HG02678 (cell line): ENCODE measurements around the gene ATXN1.

Source experiments
- ATAC-seq: cut with Tn5 transposase; IDR thresholded peaks from one replicate; pipeline ENCODE4 v1.9.1; 2021; ENCODE audit warnings: mild to moderate bottlenecking, moderate library complexity; ENCODE audit not compliant: unreplicated experiment

ATXN1 gene

DNA sequence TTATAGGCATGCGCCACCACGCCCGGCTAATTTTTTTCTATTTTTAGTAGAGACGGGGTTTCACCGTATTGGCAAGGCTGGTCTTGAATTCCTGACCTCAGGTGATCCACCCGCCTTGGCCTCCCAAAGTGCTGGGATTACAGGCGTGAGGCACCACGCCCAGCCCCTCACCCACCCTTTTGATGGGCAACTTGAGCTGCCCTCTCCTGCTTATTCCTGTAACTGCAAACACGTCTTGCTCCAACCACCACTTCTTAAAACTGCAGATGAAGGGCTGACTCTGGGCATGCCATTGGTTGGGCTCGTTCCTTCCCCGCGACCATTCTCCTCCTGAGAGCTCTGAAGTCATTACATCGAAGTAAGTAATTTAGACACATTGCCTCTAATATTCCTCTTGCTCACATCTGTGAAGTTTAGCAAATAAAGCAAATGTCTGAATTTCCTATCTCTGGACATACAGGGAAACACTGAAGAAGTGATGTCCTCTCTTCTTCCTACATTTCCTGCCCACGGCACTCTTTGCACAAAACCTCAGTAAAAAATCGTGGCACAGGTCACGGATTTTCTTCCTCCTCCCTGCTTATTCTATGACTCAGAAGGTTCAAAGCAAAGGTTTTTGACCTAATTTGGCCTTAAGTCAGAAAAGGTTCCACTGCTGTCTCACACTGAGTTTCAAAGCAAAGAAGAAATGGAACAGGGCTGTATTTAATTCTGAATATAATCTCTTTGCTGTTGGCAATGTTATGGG is 405.4 kb downstream of the ATXN1 start:
- no peak for ATAC-seq

DNA sequence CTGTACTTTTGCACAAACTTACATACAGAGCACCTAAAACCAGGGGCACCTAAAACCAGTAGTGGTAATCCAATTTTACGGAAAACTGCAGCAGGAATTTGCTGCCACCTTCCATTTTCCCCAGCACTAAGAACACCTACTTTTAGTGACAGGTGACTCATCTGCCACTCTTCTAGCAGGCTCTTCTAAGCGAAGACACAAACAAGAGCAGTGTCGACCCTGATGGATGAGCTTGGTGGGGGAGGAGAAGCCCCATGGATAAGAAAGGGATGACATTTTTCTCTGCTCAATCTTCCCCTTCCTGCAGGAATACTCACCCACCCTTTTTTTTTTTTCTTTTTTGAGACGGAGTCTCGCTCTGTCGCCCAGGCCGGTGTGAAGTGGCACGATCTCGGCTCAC is 406.0 kb downstream of the ATXN1 start:
- ATAC-seq, result no peak

DNA sequence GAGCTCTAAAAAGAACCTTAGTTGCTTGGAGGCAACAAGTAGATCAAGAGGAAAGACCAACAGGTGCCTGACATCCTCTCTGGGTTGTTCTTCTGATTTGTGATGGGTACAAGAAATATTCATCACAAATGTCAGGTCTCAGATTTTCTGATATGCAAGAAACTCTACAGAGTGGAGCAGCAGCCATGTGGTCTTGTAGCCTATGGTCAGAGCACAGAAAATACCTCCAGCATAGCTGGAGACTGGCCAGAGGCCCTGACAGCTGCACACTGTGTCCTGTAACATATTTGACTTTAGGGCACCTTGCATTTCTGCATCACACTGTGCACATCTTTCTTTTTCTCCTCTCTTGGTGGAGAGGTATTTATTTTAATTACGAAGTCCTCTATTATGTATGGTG is 406.6 kb downstream of the ATXN1 start:
- ATAC-seq, result no peak

DNA sequence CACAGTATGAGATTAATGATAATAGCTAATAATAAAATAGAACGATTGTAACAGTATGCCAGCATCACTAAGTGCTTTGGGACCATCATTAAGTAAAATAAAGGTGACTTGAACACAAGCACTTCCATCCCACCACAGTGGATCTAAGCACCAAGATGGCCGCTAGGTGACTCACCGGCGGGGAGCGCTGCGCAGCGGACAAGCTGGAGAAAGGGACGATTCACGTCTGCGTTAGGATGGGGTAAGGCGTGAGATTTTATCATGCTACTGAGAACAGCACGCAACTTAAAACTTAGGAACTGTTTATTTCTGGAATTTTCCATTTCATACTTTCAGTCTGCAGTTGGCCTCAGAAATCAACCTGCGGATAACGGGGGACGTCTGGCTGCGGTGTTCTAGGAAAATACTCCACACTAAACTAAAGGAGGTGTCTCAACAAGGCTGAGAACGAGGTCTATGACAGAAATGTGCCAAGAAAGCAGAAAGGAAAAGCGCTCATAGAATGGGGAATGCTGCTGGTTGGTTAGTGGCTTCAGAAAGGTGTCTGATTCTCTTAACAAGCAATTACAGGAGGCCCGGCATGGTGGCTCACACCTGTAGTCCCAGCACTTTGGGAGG is 408.3 kb downstream of the ATXN1 start:
- no peak for ATAC-seq

DNA sequence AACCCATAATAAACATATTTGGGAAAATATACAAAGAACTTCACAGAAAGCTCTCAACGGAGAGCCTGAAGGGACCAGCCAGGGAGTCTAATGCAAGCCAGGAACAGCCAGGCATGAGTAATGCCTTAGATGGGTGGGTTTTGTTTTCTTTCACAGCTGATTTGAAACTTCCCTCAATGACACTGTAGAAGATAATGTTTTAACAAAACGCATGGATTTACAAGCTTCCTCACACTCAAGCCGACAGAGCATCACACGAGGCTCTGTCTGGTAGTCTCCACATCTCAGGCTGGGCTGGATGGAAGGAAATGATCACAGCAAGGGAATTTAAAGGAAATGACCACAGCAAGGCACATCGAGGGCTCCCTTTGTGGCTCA is 409.0 kb downstream of the ATXN1 start:
- no peak for ATAC-seq

DNA sequence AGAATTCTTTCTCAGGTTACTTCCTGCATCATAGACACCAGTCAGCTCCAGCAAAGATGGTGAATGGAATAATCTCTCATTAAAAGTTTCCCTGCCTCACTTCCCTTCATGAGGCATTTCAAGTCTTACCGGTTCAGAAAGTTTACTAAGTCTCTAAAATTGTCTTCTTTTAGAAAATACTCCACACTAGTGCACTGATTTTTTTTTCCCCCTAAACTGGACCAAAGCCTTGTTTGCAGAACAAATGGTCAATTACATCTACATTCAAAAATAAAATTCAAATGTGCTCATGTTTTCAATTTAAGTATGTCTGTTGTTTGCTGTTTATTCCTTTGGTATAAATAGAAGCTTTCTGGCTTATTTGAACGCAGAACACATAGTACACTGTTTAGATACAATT is 411.7 kb downstream of the ATXN1 start:
- ATAC-seq, result no peak

DNA sequence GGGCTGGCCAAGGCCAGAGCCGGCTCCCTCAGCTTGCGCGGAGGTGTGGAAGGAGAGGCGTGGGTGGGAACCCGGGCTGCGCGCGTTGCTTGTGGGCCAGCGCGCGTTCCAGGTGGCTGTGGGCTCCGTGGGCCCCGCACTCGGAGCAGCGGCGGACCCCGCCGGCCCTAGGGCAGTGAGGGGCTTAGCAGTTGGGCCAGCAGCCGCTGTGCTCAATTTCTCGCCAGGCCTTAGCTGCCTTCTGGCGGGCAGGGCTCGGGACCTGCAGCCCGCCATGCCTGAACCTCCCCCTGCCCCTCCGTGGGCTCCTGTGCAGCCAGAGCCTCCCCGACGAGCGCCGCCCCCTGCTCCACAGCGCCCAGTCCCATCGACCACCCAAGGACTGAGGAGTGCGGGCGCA is 414.4 kb downstream of the ATXN1 start:
- no peak for ATAC-seq

DNA sequence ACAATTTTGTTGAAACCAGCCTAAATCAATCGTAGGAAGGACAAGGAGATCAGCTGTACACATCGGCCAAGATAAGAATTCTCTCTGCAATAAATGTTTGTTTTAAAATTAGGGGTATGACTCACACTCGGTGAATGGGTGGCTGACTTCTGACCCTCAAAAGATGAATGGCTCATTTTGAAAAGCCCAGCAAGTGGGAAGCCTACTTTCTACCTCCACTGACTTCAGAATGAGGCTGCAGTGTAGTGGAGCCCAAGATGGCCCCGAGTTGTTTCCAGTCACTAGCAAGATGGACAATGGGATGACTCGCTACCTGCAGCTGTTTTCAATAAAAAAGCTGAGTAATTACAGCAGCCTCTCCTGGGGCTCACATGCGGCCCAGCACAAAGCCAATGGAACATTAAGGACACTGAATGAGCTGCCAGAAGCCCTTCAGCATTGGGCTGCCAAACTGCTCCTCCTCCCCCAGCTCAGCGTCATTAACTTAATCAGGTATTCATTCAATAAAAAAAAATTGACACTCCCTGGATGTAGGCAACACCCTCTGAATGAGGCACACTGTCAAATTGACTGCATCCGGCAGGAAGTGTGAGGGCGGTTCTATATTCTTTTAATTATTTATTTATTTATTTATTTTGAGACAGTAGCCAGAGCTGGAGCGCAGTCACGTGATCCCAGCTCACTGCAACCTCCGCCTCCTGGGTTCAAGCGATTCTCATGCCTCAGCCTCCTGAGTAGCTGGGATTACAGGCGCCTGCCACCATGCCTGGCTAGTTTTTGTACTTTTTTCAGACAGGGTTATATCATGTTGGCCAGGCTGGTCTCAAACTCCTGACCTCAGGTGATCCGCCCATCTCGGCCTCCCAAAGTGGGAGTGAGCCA is 415.6 kb downstream of the ATXN1 start:
- ATAC-seq, result no peak

DNA sequence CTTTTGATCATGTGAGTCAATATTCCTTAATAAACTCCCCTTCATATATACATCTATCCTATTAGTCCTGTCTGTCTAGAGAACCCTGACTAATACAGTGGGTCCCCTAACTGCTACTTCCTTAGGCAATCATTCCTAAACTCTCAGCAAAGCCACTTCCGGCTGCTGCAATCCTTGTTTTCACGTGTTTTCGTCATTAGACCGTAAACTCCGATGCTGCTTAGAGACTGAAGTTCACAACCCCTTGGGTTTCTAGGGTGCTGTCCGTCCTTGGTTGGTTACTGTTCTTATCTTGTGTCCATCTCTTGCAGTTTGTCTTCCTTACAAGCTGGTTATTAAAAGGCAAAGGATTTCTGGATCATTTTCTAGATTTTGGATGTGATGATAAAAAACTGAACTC is 416.5 kb downstream of the ATXN1 start:
- no peak for ATAC-seq

DNA sequence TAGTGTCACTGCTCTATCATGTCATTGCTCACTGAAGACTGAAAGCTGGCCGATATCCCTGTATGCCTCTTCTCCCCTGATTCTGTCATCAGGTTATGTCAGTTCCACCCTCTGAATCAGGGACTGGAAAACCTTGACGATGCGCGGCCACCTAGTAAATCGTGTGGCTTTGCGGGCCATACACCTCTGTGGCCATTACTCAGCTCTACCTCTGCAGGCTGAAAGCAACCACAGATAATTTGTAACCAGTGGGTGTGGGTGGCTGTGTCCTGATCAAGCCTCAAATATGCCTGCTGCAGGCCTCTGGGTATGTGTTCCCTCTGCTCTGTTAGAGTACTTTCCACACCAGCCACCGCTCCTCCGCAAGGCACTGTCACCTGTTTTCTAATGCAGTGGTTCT is 417.7 kb downstream of the ATXN1 start:
- ATAC-seq, result no peak

DNA sequence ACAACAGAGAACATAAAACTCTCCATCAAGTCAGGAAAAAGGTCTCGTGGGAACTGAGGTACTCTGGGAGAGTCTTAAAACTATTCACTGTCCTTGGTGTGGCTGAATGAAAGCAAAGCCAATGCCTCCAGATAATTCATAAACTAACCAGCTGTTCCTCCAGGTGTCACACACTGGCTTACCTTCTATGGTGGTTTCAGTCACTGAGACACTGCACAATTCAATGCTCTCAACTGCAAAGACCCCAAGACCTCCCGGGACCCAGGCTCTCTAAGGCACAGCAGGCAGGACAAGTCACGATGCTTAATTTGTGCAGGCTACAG is 422.0 kb downstream of the ATXN1 start:
- no peak for ATAC-seq

DNA sequence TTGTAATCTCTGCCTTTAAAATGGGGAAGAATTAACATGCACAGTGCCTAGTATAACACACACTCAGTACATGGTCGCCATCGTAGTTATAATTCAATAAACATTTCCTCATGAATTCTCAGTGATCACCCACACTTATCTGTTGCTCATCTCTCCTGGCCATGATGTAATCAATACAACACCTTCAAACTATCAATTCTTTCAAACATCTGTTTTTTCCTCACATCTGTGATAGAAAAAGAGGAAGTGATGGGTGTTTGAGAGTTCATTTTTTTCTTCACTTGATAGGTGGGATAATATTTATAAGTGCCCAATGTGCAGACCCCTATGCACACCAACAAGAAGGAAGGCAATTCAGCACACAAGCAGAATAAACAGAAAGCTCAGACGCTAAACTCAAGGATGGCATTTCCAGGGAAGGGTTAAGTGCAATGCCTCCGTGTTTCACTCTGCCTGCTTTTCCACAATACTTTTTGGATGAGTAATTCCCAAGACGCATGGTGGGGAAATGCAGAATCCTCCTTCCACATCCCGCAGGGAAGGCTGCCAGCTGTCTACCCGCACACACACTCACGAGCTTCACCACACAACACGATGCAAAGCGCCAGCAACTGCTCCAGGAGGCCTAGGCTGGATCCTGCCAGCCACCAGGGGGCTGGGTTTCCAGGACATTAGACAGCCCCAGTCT is 422.5 kb downstream of the ATXN1 start:
- ATAC-seq, result no peak

DNA sequence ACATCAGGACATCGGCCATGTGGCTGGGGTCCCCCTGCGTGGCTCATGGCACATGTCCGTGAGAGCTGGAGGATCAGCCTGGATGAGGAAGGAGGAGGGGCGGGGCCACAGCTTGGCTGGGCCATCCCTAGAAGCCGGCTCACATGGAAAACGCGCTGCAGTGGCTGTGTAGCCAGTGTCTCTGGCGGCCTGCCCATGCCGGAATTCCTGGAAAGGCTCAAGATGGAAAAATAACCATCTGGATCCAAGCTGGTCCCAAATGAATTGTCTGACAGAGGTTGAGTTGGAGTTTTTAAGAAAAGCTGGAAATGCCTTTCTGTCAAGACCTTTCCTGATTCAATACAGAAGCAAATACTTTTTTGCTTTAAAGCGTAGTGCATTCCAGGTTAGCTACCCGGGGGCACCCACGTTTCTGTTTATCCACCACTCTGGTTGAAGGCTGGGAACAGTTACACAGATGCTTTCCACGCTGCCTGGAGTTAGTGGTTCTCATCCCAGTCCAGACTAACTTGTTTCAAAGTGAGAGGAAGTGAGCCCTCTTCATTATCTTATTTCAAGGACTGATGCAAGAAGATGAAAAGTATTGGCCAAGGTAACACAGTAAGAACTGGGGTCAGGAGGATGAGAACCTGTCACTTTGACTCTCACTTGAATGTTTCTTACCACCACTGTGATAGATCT is 423.8 kb downstream of the ATXN1 start:
- ATAC-seq, result no peak

DNA sequence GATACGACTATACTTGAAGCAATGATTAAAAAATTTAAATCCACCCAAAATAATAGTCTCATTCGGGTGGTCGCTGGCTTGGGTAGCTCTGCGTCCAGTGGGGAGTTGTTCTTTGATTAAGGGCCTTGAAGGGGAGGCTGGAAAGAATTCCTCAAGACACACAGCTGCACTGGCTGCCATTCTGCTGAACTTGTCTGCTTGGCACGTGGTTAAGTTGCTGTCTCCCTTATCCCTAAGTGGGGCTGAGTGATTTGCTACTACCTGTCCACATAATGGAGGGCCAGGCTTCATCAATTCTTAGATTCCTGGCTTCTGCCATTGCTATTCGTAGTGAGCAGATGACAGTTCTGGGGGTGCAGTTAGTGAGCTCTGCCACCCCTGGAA is 424.4 kb downstream of the ATXN1 start:
- no peak for ATAC-seq

DNA sequence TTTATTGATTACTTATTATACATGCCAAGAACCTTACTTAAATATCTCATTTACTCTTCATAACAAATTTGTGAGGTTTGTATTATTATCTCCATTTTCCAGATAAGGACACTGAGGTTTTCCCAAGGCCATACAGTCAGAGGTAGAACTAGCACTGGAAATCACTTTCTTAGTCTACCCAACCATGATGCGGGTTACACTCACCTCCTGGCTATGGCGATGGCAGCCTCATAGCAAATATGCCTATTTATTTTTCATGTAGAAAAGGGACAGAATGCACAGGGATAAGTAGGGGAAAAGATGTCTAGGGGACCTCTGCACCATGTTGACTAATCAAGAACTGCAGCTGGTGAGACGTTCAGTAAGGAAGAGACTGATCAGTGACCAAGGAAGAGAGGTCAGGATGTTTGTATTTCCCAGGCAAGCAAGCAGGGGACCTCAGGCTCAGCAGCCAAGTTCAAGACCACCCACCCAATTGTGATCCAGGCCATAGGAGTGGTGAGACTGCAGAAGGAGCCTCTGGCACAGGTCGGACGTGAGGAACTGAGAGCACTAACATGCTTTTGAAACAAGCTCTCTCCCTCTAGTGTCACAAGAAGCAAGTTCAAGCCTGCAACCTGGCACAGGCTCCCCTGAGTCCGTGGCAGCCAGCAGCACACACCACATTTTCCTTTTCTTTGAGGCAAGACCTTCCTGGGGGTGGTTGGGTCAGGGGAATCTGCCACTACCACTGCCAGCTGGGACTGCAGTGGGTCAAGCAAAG is 425.0 kb downstream of the ATXN1 start:
- ATAC-seq, result no peak

DNA sequence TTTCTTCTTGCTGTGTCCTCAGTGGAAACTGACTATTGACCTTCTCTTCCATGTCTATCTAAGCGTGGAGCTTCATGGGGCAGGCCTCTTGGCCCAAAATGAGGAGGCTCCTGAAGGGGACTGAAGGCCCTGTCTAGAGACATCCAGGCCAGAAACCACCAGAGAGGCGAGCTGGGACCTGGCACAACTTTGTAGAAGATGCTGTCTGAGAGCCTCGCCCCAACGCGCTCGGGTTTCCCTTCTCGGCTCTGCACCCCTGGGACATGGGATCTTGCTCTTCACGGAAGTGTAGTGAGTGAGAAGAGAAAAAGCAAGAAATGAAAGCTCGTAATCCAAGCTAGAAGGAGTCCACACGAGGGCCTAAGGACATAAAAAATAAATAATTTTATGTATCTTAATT is 426.1 kb downstream of the ATXN1 start:
- no peak for ATAC-seq

DNA sequence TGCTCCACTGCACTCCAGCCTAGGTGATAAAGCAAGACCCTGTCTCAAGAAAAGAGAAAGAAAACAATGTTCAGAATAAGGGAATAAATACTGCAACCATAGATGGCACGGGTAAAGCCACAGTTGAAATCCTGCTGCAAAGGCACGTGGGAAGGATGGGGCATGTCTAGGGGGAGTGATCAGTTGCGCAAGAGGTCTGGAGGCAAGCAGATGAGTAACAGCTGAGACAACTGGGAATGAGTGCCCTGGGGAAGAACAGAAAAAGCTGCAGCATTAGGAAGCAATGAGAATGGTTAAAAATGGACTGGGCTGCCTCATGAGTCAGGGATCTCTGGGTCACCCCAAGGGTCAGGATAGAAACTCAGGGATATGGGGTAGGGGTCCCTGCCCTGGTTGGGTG is 426.6 kb downstream of the ATXN1 start:
- no peak for ATAC-seq

DNA sequence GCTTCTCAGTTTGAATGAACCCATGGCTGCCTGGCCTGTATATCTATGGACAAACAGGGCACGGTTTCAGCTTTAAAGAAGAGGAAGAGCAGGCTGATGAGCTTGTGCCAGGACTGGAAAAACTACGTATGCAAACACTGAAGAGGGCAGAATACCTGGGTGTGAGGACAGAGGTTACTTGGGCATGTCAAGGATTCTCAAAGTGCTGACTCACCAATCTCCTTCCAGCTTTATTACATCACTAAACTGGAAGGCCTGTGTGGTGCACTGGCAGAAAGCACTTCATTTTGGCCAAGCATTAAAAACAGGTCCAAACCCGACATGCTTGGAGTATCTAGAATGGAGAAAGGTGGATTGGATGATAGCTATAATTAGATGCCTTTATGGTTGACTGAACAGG is 427.7 kb downstream of the ATXN1 start:
- no peak for ATAC-seq

DNA sequence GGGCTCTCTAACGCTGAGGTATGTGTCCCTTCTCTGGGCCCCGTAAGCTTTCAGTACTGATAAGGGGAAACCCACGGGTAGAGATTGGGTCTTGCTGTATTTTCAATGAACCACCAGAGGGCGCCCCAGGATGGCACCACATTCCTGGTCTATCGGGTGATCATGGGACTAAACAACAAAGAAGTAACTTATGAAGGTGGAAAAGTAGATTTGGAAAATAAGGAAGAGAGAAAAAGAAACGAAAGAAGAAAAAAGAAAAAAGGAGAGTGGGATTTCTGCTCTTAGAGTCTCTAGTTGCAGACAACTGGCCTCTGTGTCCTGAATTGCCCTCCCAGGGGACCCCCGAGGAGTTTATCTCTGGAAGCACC is 429.1 kb downstream of the ATXN1 start:
- ATAC-seq, result peak; percentile 84
